Ishikawa (cell line): ENCODE measurements around the gene SYCP2.

Source experiments
- EGR1 ChIP-seq: IDR thresholded peaks from 2 replicates; pipeline ENCODE4 v1.6.1; 2012
- RAD21 ChIP-seq: IDR thresholded peaks from 2 replicates; pipeline ENCODE4 v1.6.1; 2012; ENCODE audit warnings: low read depth
- TF ChIP-seq, protein P1 (sequence below): IDR thresholded peaks from 2 replicates; pipeline ENCODE4 v1.6.1; 2012

GRCh38 chr20:59938696-59939051 lies 5.2 kb upstream of the SYCP2 start:
- TF ChIP-seq RAD21 (no peak), EGR1 (no peak)
- TF ChIP-seq, protein P1, sequence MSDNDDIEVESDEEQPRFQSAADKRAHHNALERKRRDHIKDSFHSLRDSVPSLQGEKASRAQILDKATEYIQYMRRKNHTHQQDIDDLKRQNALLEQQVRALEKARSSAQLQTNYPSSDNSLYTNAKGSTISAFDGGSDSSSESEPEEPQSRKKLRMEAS, result no peak
